AG09309 (cell line): Measurements from ENCODE around the gene EDIL3.
A peak's percentile ranks its signal among the peaks of the same experiment; 100 is the strongest.

Experiments
- DNase-seq: peaks from one replicate; pipeline ENCODE4 v3.0.0-alpha.2; 2010; ENCODE audit warnings: low read depth
- H3K4me3 ChIP-seq: 2 replicates; pipeline ENCODE4 v1.5.1; 2011; ENCODE audit warnings: mild to moderate bottlenecking, low read depth, low read length, moderate library complexity; ENCODE audit not compliant: control insufficient read depth
- CTCF ChIP-seq: IDR thresholded peaks from 2 replicates; pipeline ENCODE4 v1.5.1; 2011; ENCODE audit warnings: mild to moderate bottlenecking, low read depth, low read length, inconsistent platforms; ENCODE audit not compliant: insufficient read depth, control insufficient read depth; ENCODE audit errors: missing control alignments

Gene EDIL3

GRCh38 chr5:84242286-84242685 is 142.4 kb downstream of the EDIL3 start:
- no peak for TF ChIP-seq CTCF
- DNase-seq: peak; percentile 58
- H3K4me3 ChIP-seq: no peak overlapping the region

GRCh38 chr5:84239494-84239893 is 145.2 kb downstream of the EDIL3 start:
- no peak overlapping the region for H3K4me3 ChIP-seq
- DNase-seq: peak; percentile 11
- no peak for TF ChIP-seq CTCF

- no peak for TF ChIP-seq CTCF
- no peak for DNase-seq
- no peak overlapping the region for H3K4me3 ChIP-seq
Observed at GRCh38 chr5:84237126-84237525, 147.6 kb downstream of the EDIL3 start.

- DNase-seq: no peak
- TF ChIP-seq CTCF: no peak
Observed at GRCh38 chr5:84231433-84231832, 153.2 kb downstream of the EDIL3 start.

GRCh38 chr5:84229045-84229444 is 155.6 kb downstream of the EDIL3 start:
- TF ChIP-seq CTCF: no peak
- H3K4me3 ChIP-seq: no peak overlapping the region
- no peak for DNase-seq

More at GRCh38 chr5:84231433-84231832, 153.2 kb downstream of the EDIL3 start:
- H3K4me3 ChIP-seq: no peak overlapping the region

GRCh38 chr5:84228266-84228665 is 156.4 kb downstream of the EDIL3 start:
- TF ChIP-seq CTCF: no peak
- H3K4me3 ChIP-seq: no peak overlapping the region
- DNase-seq: no peak

GRCh38 chr5:84227236-84227635 is 157.4 kb downstream of the EDIL3 start:
- no peak for DNase-seq
- TF ChIP-seq CTCF: no peak
- no peak overlapping the region for H3K4me3 ChIP-seq
